ENCODE measurements around the gene MEGF11.
A peak's percentile ranks its signal among the peaks of the same experiment; 100 is the strongest.
"Not testable (repeated sequence)": the region's sequence is repeated elsewhere in the genome, so short reads cannot be mapped to it uniquely, and the experiment has no call there.

The MEGF11 gene

DNA sequence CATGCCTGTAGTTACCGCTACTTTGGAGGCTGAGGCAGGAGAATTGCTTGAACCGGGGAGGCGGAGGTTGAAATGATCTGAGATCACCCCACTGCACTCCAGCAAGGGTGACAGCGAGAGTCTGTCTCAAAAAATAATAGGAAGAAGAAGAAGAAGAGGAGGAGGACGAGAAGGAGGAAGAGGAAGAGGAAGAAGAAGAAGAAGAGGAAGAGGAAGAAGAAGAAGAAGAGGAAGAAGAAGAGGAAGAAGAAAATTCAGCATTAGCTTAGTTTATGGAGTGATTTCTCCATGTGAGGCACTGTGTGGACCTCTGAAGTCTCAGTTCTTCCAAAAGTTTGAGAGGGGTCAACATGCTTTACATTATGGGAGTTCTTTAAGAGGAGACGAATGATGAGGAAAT lies 17.4 kb upstream of the MEGF11 start:
- no peak for DNase-seq

DNA sequence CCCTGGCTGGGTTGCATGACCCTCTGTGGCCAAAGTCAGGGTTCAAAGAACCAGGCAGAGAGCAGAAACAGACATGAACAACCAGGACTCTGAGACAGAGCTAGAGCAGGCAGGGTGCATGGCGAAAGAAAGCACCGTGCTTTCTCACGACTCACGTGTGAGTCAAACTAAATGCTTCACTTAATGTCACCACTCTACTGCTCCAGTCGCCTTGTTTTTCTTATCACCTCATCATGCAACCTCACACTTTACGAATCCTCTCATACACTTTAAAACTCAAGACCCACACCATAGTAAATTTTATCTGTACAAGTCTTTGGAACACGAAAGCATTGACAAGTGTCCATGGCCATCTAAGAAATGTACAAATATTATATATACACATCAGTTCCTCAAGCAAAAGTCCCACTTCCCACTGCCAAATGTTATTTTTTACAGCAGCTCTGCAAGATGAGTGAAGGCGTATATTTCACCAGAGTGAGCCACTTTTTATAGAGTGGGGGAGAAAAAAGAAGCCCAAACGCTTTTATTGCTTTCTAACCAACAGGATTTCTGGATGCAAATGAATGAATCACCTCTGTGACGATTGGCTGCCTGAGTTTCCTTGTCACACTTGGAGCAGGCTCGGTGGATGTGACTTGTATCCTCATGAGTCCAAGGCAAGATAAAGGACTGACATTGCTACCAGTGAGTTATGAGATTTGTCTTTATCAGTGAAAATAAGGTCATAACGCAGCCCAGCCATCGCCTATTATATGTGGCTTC lies 16.0 kb upstream of the MEGF11 start:
- no peak for DNase-seq

DNA sequence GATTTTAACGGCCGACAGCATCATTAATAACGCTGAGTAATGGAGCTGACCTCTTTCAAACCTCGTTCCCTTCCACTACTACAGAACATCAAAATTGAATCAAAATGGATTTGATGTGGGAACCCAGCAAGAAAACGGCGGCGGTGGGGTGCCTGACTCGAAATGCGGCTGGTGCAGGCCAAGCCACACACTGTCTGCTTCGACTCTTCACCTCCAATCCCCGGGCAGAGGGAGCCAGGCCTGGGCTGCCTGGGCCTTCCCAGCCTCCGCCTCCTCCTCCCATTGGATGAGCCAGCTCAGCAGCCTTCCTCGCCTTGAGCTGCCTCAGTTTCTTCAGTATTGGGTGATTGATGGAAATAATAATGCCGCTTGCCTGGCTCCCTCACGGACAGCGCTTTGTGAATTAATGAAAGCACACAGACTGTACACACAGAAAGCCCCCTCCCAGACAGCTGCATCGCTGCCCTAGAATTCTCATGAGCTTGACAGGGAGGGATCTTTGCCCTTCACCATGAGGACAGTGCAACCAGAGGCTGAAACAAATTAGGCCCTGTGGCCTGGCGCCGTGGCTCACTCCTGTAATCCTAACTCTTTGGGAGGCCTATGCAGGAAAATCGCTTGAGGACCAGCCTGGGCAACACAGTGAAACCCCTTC lies 11.4 kb upstream of the MEGF11 start:
- no peak for DNase-seq

DNA sequence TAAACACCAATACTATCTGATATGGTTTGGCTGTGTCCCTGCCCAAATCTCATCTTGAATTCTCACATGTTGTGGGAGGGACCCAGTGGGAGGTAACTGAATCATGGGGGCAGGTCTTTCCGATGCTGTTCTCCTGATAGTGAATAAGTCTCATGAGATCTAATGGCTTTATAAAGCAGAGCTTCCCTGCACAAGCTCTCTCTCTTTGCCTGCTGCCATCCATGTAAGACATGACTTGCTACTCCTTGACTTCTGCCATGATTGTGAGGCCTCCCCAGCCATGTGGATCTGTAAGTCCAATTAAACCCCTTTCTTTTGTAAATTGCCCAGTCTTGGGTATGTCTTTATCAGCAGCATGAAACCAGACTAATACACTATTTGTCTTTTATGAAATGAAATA lies 9.3 kb upstream of the MEGF11 start:
- not testable (repeated sequence) for DNase-seq

DNA sequence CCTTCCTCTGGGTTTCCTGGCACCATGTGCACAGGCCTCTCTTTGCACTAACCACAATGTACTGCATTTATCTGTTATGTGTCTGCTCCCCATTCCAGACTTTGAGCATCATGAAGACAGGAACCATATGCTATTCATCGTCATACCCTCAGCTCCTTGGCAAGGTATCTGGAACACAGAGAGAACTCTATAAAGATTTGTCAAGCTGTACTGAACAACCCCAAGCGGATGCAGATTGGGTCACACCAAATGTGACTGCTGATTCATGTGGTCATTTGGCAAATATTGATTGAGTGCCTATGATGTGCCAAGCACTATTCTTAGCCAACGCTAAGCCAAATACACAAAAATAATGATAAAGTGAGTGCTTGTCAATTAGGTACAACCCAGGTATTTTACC lies 7.5 kb upstream of the MEGF11 start:
- DNase-seq: no peak

DNA sequence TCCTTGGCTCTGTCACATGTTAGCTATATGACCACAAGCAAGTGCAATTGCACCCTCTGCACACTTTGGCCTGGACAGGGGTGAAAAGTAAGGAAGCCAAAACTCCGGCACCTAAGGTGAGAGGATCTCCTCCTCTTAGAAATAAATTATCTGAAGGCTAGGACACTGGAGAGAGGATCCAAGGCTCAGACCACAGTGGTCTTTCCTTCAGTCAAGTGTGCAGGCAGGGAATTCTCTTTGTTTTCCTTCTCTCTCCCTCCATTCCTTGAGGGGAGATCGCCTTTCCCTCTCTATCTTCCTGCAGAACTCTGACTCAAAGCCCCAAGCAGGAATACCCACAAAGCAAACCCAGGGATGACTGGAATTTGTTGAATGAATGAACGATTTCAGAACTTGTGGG lies 3.1 kb upstream of the MEGF11 start:
- no peak for DNase-seq

DNA sequence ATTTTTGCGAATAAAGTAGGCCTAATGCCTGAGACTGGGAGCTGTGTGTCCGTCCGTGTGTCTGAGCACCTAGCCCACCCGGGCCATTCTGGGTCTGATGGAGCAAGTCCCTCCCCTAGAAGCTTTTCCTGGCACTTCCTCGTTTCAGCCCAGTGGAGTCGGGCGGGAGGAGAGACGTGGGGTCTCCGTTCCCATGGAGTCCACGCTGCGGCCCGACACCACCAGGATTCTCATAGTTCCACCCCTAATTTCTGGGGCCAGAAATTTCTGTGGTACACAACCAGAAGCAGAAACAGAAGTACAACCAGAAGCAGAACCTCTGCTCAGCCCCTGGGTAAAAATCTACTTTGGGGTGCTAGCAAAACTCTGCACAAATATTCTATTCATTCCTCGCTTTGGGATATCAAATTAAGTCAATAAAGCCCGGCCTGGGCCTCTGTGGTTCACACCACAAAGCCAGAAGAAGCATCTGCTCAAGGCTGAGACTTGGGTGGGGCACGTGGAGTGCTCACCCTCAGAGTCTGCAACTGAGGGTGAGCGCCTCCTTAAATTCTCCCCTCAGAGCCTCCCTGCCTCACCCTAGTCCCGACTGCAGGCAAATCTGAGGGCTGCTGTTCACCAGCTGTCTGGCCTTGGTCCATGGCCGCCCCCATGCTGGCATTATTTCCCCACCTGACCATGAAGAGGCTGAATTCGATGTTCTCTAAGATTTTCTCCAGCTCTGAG lies 1.6 kb upstream of the MEGF11 start:
- DNase-seq: no peak

DNA sequence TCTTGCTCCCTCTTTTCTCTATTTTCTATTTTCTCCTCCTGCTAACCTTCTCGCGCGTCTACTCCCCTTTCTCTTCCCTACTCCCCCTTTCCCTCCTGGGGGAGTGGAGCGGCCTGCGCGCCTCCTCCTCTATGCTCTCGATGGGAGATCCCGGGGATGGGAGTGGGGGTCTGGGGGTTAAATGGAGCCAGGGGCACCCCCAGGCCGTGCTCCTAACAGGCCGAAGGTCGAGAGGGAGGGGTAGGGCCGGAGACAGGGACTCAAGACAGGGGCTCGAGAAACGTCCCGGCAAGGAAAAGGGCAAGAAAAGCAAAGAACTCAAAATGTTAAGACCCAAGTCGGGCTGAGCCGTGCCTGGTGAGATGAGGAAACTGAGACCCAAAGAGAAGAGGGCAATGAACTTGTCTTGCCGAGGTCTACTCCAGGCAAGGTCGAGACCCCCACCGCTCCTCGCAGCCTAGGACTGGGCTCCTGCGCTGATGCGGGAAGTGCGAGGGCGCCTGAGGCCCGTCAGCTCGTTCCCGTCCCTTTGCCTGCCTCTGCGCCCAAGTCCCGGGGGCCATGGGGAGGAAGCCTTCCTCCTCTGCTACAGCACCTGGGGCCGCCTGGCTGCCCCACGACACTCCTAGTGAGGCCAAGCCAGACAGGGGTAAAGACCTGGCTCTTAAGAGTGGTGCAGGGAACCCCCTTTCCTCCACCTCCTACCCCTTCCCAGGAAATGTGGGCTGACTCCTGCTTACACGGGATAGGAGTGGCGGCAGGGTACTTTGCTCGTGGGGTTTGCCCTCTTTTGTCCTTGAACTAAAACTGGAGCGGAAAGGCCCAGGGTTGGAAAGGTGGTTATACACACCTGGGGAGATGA lies 770 bp upstream of the MEGF11 start:
- peak; percentile 59 for DNase-seq

DNA sequence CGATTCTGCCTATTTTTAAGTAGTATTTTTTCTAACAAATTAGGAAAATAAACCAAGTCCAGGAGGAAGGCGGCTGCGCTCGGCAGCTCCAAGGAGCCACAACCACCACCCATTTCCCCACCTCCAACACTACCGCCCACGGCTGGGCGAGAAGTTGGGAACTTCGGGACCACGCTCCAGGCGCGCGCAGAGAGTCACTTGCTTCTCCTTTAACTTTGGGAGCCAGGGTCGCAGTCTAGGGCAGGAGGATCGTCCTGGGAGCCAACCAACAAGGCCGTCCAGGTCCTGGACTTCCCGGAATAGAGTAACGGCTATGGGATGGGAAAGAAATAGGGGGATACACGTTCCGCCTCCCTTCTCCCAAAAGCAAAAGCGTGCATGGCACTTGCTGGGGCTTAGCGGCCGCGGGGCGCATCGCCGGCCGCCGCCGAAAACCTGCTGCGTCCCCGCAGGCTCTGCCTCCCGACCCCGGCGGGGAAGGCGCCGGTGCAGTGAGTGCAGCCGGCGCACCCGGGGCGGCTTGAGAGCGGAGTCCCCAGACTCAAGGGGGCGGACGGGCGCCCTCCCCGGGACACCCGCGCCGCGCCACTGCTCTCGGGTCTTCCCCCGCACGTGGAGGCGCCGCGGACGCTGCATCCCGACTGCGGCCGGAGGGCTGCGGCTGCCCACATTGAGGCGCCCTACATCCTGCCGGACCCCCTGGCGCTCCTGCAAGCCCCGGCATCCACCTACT lies 699 bp downstream of the MEGF11 start:
- peak; percentile 66 for DNase-seq

DNA sequence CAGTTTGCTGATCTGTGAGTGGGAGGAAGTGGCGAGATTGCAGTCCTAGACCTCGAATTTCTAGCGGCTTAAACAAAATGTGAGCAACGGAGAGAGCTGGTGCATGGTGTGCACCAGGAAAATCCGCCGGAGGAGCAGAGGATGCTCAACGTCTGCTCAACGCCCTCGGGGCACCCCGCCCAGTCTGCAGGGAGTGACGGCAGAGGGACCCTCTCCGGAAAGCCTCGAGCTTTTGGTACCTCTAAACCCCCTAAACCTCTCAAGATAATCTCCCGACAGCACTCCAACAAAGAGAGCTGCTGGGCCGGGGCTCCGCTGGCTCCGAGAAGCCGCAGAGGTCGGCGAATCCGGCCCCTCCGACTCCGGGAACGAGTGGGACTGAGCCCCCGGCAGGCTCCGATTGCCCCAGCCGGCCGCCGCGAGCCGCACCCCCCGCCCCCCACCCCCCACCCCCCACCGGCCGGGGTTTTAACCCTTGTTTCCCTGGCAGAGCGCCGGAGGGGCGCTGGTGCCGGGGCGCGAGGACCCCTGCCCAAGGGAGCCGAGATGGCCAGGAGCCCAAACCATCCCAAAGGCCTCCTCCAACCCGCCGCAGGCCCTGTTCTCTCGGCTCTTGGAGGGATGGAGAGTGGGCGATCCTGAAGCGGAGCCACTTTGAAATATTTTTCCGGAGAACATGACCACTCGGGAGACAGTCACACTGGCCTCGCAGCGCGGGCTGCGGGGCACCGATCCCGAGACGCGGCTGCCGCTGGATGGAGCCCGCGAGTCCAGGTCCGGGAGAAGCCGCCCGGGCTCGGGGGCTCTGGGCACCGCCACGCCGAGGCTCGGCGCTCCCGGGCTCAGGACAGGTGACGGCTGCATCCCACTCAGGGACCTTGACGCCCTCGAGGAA lies 1.5 kb downstream of the MEGF11 start:
- DNase-seq: peak; percentile 80

DNA sequence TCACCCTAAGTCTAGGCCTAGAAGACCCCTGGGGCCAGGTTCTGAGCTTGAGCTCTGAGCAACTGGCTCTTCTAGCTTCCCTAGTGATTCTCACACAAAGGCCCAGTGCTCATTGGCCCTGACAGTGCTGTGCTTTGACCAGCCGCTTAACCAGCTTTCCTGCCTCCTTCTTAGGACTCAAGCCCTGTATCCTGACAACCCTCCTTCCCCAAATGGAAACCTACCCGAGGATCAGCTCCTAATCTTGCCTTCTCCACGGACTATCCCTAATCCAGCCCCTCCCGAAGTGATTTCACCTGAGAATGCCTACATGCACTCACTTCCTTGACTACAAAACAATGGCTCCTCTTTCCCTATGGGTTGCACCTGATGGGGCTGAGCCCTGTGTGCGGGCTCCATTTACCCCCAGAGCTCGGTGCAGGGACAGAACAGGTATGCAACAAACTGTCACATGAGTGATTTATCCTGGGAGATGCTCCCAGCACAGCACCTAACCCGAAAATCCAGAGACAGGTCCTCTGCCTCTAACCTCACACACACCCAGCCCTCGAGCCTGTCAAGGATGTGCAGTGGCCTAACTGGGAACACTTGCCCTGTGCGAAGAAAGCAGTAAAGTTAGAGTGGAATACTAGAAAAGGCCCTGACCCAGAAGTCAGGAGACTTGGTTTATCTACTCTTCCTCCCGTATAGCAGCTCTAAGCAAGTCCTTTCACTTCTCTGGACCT lies 2.3 kb downstream of the MEGF11 start:
- no peak for DNase-seq

DNA sequence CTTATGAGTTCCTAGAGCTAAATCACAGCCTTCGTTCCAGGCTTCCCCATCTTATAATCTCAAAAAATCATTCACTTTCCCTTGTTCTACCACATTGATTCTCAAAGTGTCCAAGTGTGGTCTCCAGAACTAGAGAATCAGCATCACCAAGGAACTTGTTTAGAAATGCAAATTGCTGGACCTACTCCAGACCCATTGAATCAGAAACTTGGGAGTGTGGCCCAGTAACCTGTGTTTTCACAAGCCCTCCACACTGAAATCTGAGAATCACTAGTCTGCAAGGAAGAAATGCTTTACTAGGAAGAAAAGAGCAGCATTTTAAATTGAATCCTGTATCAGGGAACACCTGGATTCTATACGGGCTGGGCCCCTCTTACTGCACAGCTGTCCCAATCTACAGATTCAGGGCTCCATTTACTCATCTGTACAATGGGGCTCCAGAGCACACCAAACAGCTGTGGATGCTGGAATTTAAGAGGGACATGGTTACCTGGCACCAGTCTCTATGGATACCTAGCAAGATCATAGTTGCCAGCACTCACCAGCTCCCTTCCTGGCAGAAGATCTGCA lies 3.9 kb downstream of the MEGF11 start:
- no peak for DNase-seq

DNA sequence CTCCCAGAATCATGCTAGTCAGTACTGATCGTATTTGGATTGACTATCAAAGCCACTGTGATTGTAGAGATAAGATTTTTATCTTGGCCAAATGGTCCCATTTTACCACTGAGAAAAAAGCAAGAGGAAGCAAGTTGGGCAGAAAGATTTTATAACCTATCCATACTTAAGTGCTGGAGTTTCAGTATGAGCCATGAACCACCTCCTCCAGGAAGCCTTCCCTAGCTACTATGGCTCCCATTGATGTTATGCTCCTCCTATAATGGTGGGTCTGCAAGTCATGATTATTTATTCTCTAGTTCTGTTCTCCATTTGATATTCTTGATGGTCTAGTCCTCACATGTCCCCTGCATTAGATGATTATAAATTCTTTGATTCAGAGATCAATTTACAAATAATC lies 6.6 kb downstream of the MEGF11 start:
- no peak for DNase-seq

DNA sequence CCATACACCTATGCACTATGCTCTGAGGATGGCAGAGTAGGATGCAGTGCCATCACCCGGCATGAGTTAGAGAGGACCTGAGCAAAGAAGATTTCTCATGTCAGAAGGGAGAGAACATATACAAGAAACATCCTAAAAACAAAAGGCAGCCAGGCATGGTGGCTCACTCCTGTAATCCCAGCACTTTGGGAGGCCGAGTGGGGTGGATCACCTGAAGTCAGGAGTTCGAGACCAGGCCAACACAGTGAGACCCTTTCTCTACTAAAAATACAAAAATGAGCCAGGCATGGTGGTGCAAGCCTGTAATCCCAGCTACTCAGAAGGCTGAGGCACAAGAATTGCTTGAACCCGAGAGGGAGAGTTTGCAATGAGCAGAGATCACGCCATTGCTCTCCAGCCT lies 7.7 kb downstream of the MEGF11 start:
- DNase-seq: not testable (repeated sequence)

DNA sequence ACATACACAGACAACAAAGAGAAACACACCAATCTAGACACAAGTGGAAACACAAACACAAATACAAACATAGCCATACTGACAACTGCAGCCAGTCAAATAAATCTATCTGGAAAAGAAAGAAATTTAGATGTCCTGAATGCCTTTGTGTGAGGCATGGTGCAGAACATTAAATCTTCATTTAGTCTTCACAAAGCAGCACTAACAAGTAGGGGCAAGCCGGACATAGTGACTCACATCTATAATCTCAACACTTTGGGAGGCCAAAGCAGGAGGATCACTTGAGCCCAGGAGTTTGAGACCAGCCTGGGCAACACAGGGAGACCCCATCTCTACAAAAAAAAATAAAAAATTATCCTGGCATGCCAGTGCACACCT lies 11.7 kb downstream of the MEGF11 start:
- no peak for DNase-seq

DNA sequence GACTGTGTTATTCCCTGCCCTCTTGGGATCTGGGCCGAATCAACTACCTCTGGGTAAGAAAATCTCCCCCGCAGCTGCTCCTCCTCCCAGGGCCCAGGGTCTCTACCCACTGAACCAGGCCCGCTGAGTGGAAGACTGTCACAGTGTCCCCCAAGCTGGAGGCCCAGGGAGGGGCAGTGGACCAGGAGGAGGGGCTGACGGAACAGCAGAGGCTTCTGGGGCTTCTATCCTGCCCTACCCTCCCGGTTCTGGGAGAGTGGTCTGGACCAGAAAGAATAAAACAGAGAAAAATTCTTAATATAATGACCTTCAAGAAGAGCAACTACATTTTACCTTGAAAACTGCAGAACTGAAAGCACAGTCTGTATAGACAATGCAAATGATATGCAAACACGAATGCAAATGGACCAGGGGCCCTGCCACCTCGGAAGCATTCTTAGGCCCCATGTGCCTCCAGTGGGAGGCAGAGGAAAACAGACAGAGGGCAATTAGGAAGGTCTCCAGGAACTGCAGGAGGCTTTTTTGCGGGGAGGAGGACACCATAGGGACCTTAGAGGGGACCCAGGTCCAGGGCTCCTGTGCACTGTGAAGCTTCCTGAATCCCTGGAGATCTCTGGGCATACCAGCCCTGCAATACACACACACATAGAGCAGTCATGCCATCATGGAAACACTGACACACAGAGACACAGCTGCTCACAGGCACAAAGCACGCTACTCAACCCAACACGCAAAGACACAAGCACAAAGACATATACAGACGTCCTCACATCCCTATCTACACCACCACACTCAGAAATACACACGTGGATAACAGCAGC lies 12.3 kb downstream of the MEGF11 start:
- no peak for DNase-seq

DNA sequence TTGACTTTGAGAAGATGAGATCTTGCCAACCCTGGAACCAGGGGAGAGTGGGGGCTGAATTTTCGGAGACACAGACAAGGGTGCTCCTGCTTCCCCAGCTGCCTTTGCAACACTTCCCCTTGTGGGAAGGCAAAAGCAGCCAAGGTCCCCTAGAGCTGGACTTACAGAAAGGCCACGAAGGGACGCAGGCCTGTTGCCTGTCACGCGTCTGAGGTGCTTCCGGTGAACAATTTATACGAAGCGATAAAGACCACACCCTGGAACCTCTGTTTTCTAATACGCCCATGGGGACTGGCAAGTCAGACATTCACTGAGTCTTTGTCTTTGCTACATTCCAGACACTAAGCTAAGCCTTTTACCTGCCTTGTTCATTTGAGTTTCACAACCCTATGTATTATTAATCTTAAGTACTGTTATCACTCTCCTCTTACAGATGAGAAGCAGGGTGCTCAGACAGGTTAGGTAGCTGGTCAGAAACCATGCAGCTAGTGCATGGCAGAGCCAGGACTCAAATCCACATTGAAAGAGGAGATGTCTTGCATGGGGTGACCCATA lies 13.2 kb downstream of the MEGF11 start:
- DNase-seq: no peak

DNA sequence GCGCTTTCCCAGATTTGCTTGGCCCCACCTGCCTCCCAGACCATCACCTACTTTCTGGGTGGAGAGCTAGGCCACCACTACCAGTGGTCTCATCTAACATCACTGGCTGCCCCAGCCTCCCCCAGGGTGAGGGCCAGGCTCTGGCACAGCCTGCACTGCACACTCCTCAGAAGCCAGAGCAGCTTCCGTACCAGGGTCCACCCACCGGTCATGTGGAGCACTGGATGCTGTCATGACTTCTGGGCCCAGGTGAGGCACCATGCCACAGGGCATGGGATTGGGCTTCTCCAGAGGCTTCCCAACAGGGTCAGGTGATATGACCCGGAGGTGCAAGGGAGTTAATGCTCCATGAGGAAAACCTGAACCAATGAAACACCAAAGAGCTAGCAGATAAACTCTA lies 14.0 kb downstream of the MEGF11 start:
- no peak for DNase-seq

DNA sequence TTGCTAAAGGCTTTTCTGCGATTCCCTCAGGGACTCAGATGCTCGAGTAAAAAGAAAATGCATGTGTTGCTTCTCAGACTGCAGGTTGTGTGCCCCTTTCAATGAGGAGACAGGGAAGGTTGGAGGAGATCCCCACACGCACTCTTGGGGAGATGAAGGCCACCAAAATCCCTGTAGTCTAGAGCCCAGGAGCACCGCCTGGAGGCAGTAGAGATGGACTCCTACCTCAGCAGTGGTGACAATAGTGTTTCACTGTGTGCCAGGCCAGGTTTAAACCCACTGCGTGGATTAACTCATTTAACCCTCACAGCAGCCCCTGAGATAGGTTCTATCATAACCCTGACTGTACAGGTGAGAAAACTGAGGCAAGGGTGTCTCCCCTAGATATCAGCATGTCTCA lies 15.2 kb downstream of the MEGF11 start:
- DNase-seq: no peak

All from activated CD8-positive, alpha-beta memory T cell treated with anti-CD3 and anti-CD28 coated beads for 24 hours (primary cell).